Osteocyte (in vitro differentiated cells): ENCODE measurements around the gene COL4A1. TPM values are rescaled to one million over a fixed set of nuclear protein-coding genes. Genes with fewer than 3 reads are reported as not detected.
A peak's percentile ranks its signal among the peaks of the same experiment; 100 is the strongest.

ENCODE experiments used
- DNase-seq: peaks from one replicate; pipeline ENCODE4 v3.0.0; 2021; ENCODE audit warnings: mixed read lengths; ENCODE audit not compliant: unreplicated experiment; ENCODE audit errors: extremely low spot score
- H3K27ac Mint-ChIP-seq: one replicate; pipeline ENCODE4 v1.8.0; 2021; ENCODE audit warnings: mild to moderate bottlenecking, mixed read lengths; ENCODE audit not compliant: unreplicated experiment
- H3K27me3 Mint-ChIP-seq: one replicate; pipeline ENCODE4 v1.8.0; 2021; ENCODE audit warnings: mixed read lengths; ENCODE audit not compliant: unreplicated experiment
- H3K36me3 Mint-ChIP-seq: one replicate; pipeline ENCODE4 v1.8.0; 2021; ENCODE audit warnings: mixed read lengths; ENCODE audit not compliant: unreplicated experiment
- H3K4me1 Mint-ChIP-seq: one replicate; pipeline ENCODE4 v1.8.0; 2021; ENCODE audit warnings: mixed read lengths; ENCODE audit not compliant: unreplicated experiment
- H3K4me3 Mint-ChIP-seq: one replicate; pipeline ENCODE4 v1.8.0; 2021; ENCODE audit warnings: mild to moderate bottlenecking, moderate library complexity, mixed read lengths; ENCODE audit not compliant: unreplicated experiment
- H3K9me3 Mint-ChIP-seq: one replicate; pipeline ENCODE4 v1.8.0; 2021; ENCODE audit warnings: mixed read lengths; ENCODE audit not compliant: unreplicated experiment
- CTCF ChIP-seq: fragments of 200-600 bp; sonication (generic); IDR thresholded peaks from 2 replicates; pipeline ENCODE4 v1.5.0; 2021; ENCODE audit warnings: antibody characterized with exemption, mild to moderate bottlenecking, moderate library complexity
- total RNA-seq: library from RNA; stranded (reverse); gene quantifications from 2 replicates; pipeline ENCODE4 v1.2.1, GENCODE V29; 2021

Gene COL4A1
- total RNA-seq, 1 donor from 2014 or later = 3,181 TPM

DNA sequence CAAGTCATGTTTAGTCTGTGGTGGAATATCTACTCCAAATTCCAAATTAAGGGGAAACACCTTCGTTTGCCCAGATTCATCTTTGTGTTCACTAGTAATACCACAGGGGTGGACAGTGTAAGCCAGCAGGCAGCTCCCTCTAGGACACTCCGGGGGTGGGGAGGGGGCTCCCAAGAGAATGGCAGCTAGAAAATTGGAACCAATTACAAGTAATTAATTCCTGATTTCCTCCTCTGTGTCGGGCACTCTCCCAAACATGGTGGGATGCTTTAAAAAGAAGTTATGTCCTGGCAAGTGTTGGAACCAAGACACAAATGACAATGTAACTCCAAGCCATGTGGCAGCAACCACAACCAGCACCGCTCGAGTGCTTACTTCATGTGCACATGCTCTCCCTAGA lies 5.9 kb downstream of the COL4A1 start:
- H3K27ac Mint-ChIP-seq = peak overlapping the region; percentile 94
- H3K9me3 Mint-ChIP-seq = no peaks in the 10 kb centered on the region
- peaks cover 84% of the 10 kb centered on the region for H3K4me1 Mint-ChIP-seq
- DNase-seq = peak; percentile 53
- no peak for TF ChIP-seq CTCF
- no peaks in the 10 kb centered on the region for H3K27me3 Mint-ChIP-seq
- H3K36me3 Mint-ChIP-seq = peaks cover 47% of the 10 kb centered on the region
- peak overlapping the region; percentile 46 for H3K4me3 Mint-ChIP-seq

DNA sequence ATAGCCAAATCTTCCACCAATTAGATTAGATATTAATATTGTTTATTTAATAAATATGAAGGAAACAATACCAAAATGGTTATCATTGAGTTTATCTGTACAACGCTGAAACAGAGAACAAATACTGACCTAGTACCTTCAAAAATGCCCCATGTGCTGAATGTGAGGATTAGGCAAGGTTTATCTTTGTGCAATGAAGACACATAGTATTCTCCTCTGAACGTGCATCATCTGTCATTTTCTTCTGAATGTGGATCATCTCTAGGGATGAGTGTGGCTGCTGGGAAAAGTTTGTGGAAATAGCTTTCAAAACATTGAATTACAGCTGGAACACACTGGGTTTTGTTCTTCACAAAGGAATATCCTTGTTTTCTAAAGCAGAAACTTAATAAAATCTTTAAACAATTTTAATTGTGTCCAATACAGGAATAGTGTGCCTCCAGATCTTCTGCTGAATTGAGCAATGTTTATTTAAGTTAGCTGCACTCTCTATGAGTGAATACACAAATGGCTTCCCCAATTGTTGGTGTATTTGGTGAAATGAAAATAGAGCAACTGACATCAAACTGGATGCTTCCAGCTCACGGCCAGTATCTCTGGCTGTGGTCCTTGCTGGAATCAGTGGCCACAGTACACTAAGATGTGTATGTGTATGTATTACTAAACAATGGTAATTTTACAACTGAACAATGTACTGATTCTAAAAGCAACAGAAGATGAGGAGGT lies 6.7 kb downstream of the COL4A1 start:
- H3K4me3 Mint-ChIP-seq = no peak overlapping the region
- H3K27ac Mint-ChIP-seq = peak overlapping the region; percentile 94
- H3K4me1 Mint-ChIP-seq = peaks cover 92% of the 10 kb centered on the region

DNA sequence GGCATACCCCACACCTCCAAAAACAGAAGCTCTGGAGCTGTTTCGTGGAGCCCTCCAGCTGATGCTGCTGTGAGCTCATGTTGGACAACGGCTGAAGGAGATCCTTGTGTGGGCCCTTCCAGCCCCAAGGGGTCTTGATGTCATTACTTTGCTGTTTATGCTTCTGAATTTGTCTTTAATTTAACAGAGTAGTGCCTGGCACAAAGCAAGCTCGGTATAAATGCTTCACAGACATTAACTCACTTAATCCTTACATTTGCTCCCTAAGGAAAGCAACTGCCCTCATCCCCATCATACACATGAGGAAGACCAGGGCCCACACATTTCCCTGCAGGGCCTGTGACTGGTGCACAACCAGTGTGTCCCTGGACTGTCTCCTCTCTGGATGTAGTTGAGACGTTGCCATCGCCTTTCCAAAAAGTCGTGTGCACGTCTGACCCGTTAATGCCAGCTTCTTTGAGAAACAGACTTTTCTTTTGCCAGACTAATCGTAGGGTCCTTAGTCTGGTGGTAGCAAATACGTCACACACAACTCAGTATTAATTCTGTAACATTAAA lies 7.6 kb downstream of the COL4A1 start:
- H3K4me3 Mint-ChIP-seq = no peak overlapping the region
- H3K27me3 Mint-ChIP-seq = no peaks in the 10 kb centered on the region
- no peak for DNase-seq
- no peak for TF ChIP-seq CTCF
- no peaks in the 10 kb centered on the region for H3K9me3 Mint-ChIP-seq
- peaks cover 95% of the 10 kb centered on the region for H3K4me1 Mint-ChIP-seq
- peaks cover 37% of the 10 kb centered on the region for H3K36me3 Mint-ChIP-seq
- H3K27ac Mint-ChIP-seq = peak overlapping the region; percentile 70

More for the DNA sequence above, 6.7 kb downstream of the COL4A1 start:
- no peak for TF ChIP-seq CTCF
- DNase-seq = no peak
- H3K27me3 Mint-ChIP-seq = no peaks in the 10 kb centered on the region
- H3K36me3 Mint-ChIP-seq = peaks cover 44% of the 10 kb centered on the region
- no peaks in the 10 kb centered on the region for H3K9me3 Mint-ChIP-seq

- H3K4me1 Mint-ChIP-seq = peaks cover 95% of the 10 kb centered on the region
- H3K27me3 Mint-ChIP-seq = no peaks in the 10 kb centered on the region
- no peak for TF ChIP-seq CTCF
- no peaks in the 10 kb centered on the region for H3K9me3 Mint-ChIP-seq
- no peak overlapping the region for H3K4me3 Mint-ChIP-seq
- peak; percentile 83 for DNase-seq
- peaks cover 36% of the 10 kb centered on the region for H3K36me3 Mint-ChIP-seq
- peak overlapping the region; percentile 79 for H3K27ac Mint-ChIP-seq
Observed at GRCh38 chr13:110298505-110299282, 8.3 kb downstream of the COL4A1 start.
